HG02852 (cell line): ENCODE data around the gene GRIK5.
"Not testable (repeated sequence)": the region's sequence is repeated elsewhere in the genome, so short reads cannot be mapped to it uniquely, and the experiment has no call there.

Experiments used
- ATAC-seq: cut with Tn5 transposase; IDR thresholded peaks from one replicate; pipeline ENCODE4 v1.9.1; 2021; ENCODE audit warnings: mild to moderate bottlenecking, moderate library complexity; ENCODE audit not compliant: unreplicated experiment

Gene GRIK5

DNA sequence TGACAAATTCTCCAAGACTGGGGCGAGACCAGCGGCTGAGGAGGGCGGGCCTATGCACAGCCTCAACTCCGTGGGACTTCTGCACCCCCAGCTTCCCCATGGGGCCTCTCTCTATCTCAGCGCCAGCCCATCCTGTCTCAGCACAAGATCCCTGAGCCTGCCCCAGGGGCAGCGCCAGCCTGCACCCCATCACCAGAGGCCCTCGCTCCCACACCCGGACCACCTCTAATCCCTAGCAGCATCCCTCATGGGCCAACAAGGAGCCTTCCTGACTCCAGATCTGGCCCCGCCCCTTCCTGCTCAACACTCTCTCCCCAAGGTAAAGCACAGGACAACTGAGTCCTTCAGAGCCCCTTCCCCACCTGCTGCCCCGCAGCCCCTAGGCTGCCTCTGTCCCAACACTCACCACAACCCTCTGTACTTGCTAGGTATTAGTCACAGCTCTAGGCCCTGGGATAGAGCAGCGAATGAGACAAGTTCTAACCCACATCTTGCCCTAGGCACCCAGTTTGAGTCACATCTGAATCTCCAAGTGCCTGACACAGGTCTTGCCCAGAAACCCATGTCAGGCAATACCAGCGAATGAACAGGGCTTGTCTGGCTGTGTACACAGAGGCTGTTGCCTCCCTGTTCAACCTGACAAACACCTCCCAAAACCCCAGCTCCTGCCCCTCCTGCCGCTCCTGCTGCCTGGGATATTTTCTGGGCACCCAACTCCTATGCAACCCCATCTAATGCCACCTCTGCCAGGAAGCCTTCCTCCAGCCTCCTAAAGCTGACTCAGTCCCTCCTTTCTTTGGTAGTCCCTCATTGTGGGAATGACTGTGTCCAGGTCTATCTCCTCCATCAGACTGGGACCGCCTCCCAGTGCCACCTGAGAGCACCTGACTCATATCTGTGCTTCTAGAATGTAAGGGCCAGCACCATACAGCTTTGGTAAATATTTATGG is 18.6 kb downstream of the GRIK5 start:
- ATAC-seq: no peak

DNA sequence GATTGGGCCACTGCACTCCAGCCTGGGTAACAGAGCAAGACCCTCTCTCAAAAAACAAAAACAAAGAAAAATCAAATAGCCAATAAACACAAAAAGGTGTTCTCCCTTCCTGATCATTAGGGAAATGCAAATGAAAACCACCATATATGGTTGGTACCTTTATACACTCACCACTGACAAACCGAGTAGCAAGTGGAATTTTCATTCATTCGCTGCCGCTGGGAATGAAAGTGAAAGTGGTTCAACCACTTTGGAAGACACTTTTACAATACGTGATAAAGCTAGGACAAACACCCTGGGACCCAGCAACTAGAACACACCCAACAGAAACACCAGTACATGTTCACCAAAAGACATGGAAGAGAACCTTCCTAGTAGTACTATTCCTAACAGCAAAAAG is 21.0 kb downstream of the GRIK5 start:
- ATAC-seq: no peak

DNA sequence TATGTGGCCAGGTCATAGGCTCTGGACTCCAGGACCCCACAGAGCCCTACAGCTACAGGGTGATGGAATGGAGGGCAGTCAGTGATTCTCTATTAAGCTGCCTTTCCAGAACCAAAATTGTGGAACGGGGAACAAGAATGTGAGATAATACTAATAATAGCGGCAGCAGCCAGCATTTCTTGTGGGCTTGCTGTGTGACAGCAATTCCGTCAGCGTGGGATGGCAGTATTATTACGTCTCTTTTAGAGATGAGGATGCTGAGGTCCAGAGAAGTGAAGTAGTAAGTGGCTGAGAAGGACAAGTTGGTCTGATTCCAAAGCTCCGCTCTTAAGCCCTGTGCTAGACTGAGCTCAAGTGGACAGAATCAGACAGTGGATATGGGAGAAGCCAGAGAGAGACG is 24.4 kb downstream of the GRIK5 start:
- ATAC-seq: no peak

DNA sequence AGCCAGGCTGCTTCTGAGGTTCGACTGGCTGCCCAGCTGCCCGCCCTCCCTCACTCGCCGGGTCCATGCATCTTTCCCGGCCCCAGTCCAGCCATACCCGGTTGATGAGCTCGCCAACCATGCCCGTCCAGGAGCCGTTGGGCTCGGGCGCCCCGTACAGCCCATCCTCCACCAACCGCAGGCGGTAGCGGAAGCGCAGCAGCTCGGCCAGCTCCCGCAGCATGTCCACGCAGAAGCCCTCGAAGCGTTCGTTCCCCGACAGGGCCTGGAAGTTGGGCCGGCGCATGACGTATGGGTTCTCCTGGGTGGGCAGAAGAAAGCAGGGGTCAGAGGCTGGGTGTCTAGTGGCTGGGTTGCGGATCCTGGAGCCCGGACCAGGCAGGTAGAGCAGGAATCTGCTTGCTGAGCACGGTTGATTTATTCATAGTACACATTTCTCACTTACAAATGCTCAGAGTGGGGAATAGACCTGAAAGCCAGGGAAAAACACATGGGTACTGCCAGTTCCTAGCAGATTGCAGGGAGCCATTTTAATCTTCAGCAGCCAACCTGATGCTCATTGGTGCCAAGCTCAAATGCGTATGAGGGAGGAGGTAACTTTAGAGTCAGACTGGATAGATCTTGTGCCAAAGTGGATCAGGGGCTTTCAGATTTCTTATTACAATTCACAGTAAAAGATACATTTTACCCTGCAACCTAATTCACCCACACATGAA is 27.4 kb downstream of the GRIK5 start:
- no peak for ATAC-seq

DNA sequence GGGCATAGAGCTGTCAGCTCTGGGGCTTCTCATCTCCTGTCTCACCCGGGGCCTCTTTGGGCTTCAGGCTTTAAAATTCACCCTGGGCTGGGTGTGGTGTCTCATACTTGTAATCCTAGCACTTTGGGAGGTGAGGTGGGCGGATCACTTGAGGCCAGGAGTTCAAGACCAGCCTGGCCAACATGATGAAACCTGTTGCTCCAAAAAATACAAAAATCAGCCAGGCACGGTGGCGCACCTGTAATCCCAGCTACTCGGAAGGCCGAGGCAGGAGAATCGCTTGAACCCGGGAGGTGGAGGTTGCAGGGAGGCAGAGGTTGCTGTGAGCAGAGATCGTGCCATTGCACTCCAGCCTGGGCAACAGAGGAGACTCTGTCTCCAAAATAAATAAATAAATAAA is 29.5 kb downstream of the GRIK5 start:
- ATAC-seq: not testable (repeated sequence)

DNA sequence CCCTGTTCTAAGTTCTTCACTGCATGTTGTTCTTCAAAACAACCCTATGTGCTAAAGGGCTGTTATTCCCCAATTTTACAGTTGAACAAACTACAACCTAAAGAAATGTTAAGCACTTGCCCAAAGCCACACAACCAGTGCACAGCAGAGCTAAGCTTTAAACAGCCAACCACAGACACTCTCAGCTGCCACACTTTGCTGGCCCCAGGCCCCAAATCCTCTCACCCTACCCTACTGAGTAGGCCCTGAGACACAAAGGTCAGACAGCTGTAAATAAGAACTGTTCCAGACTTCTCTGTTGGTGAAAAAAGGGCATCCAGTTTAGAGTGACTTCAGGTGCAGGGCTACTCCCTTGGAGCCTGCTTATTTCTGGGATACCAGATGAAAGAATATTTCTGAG is 30.0 kb downstream of the GRIK5 start:
- ATAC-seq: no peak

DNA sequence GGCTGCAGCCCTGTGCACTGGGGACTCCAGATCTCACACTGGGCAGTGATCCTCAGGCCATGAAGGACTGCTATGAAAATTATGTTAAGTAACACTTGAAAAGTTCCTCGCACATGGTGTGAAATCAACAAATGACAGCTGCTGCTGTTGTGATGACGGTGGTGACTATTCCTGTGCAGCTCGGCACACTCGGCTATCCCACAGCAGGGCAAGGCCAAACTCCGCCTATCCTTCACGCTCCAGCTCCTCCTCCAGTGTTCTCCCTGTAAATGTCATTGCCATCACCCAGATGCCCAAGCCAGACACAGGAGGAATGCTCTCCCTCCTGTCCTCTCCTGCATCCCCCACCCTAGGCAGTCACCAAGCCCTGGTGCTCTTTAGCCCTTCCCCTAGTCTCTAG is 31.3 kb downstream of the GRIK5 start:
- ATAC-seq: no peak

DNA sequence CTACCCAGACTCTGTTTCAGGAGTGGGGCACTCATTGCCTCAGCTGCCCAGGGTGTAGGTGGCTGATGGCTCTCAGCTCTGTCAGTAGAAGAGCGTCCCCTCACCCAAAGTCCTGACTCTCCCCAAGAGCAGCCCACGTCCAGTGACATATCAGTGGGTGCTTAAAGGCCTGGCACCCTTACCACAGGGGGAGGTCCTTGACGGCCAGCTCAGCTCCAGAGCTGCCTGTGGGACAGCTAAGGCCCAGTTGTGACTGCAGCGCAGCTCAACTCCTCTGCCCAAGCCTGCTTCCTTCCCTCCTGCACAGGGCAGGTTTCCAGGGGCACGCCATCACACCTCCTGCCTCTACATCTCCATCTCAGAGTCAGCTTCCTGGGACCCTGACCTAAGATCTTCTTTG is 32.4 kb downstream of the GRIK5 start:
- ATAC-seq: no peak

DNA sequence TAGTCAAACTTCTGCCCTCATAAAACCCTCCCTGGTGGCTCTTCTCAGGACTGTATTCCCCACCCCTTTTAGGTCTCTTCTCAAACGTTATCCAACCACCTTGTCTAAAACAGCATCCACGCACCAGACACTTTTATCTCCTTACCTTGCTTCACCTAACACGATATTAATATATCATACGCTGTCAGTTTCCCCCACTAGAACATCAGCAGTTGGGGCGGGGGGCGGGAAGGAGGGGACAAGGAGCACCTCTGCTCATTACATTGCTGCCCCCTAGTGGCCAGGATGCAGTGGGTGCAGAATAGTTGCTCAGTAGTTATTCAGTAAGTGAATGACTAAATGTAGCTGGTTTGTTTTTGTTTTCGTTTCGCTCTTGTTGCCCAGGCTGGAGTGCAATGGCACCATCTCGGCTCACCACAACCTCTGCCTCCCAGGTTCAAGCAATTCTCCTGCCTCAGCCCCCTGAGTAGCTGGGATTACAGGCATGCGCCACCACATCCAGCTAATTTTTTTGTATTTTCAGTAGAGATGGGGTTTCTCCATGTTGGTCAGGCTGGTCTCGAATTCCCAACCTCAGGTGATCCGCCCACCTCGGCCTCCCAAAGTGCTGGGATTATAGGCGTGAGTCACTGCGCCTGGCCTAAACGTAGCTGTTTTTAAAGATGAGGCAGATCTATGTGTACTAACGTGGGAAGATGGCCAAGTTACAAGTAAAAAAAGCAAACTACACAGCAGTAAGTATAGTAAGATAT is 35.2 kb downstream of the GRIK5 start:
- ATAC-seq: not testable (repeated sequence)

DNA sequence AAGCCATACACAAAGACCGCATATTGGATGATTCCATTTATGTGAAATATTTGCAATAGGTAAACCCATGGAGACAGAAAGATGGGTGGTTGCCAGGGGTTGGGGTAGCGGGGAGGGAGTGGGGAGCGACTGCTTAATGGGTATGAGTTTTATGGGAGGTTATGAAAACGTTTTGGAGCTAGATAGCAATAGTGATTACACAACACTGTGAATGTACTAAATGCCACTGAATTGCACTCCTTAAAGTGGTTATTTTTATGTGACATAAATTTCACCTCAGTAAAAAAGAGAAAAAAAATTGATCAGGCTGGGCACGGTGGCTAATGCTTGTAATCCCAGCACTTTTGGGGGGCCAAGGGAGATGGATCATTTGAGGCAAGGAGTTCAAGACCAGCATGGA is 36.6 kb downstream of the GRIK5 start:
- no peak for ATAC-seq

DNA sequence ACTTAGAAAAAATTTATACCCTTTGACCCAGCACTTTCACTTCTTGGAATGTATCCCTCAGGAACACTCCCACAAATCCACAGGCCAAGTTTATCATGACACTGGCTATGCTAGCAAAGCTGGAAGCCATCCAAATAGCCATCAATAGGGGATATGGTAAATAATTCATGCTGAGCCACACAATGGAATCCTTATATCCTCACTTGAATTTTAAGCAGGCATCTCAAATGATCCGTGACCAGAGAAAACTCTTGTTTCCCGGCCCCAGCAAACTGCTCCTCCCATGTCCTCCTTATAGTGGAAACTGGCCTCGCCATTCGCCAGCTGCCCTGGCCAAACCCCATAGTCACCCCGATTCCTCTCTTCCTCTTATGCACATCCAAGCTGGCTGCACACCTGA is 37.6 kb downstream of the GRIK5 start:
- no peak for ATAC-seq

DNA sequence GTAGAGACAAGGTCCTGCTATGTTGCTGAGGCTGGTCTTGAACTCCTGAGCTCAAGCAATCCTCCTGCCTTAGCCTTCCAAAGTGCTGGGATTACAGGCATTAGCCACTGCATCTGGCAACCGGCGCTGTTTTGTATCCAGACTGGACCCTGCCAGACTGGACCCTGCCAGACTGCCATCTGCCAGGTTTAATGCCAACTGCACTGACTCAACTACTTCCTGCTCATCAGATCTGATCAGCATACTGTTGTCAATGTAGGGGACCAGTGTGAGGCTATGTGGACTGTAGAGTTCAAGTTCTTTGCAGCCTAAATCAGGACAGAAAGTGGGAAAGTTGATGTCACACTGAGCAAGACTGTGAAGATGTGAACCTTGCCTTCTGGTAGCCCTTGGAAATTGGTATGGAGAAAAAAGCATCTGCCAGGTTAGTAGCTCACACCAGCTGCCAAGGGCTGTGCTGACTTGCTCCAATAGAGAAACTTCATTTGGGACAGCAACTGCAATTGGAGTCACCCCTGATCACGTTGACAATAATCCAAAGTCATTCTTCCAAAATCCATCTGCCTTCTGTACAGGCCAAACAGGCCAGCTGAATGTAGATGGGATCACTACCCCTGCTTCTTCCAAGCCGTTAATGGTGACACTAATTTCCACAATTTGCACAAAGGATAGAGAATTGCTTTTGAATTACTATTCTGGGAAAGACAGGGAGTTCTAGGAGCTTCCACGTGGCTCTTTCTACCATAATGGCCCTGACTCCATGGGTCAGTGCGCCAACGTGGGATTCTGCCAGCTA is 39.2 kb downstream of the GRIK5 start:
- no peak for ATAC-seq

DNA sequence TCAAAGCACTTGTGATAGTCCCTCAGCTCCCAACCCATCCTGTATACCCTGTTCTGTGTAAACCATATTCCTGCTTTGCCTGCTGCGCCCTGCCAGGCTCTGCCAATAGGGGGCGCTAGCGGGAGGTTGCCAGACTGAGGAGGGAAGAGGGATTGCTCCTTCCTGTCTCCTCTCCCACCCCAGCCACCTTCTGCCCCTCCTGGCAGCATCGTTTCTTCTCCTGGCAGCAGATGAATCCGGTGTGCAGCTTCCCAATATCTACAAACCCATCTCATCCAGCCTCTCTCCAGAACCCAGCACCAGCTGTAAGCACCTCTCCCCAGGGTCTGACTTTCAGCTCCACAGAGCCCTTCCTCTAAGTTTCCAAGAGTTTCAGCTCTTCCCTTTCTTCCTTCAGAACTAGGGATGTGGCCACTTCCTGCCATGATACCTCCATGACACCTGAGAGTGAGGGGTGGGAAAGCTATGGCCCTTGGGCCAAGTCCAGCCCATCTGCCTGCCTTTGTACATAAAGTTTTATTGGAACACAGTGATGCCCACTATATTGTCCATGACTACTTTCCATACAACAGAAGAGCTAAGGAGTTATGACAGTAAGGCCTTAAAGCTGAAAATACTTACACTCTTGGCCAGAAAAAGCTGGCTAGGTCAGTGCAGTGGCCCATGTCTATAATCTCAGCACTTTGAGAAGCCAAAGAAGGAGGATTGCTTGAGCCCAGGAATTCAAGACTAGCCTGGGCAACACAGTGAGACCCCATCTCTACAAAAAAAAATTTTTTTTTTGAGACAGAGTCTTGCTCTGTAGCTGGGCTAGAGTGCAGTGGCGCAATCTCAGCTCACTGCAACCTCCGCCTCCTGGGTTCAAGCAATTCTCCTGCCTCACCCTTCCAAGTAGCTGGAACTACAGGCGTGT is 41.4 kb downstream of the GRIK5 start:
- ATAC-seq: no peak

DNA sequence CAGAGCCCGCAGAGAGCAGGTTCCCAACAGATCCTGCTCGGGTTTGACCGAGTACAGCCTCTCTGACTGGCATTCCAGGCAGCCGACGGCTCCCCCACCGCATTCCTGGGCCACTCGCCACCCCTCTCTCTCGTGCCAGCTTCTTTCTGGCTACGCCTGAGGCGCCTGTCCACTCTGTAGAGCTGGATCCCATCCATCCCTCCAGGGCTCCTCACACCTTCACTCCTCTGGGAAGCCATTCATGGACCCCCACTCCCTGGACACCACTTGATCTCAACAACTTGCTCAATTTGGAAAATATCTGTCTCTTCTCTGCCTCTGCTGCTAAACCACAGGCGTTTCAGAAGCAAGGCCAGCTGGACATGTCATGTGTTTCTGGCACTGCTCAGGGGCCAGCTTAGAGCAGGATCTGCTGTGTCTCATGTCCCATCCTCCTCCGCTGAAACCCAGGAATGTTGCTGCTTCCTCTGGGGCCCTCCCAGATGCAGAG is 45.3 kb downstream of the GRIK5 start:
- ATAC-seq: no peak

DNA sequence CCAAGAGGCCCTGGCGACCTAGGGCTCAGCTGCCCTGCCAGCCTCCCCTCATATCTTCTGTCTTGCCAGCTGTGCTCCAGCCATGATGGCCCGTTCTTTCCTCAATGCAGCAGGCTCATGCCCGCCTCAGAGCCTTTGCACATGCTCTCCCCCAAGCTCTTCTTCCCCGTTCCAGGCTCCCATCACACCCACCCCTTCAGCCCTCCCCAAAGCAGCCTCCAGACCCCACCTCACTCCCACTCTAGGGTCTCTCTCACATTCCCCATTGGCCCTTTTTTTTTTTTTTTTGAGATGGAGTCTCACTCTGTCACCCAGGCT is 46.1 kb downstream of the GRIK5 start:
- ATAC-seq: no peak

DNA sequence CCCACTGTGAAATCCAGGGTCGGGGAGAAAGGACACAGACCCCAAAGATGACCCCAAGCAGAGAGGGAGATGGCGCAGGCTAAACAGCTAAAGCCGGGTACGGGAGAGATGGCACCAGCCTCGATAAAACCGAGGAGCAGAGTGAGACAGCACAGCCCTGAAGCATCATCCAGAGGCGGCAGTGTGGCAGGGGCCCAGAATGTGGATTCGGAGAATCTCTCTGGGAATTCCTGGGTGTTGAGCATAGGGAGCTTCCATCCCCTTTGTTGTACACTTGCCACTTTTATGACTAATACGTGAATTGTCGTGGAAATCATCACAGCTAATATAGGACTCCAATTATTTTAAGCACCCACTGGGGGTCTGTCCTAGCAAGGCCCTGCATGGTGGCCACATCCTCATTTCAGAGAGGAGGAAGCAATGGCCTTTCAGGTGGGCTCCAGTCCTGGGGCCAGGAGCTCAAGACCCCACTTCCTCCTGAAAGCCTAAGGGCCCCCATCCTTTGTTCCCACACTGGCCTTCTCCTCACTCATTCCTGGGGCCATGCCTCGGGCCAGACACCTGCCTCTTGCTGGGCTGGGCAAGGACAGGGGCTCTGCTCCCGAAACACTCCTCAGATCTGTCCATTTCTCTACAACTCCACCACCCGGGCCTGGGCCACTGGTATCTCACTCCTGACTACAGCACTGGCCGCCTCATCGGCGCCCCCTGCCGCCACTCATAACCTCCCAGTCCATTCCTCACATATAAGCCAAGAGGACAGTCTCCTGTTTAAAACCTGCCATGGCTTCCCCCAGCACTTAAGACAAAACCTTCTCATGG is 46.7 kb downstream of the GRIK5 start:
- no peak for ATAC-seq

DNA sequence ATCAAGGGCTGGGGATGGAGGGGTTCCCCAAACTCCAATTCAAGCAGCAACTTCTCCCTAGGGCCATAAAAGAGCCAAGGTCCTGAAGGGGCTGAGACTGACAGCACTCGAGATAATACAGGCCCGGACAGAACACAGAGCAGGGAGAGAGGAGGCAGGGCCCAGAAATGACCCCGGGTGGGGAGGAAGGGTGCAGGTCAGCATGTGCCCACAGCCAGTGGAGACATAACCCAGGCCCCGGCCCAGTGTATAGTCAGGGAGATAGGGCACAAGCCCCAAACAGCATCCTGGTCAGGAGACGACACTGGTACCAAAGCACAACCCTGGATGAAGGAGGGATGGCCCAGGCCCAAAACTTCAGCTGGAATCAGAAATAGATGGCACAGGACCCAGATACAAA is 47.4 kb downstream of the GRIK5 start:
- ATAC-seq: no peak

DNA sequence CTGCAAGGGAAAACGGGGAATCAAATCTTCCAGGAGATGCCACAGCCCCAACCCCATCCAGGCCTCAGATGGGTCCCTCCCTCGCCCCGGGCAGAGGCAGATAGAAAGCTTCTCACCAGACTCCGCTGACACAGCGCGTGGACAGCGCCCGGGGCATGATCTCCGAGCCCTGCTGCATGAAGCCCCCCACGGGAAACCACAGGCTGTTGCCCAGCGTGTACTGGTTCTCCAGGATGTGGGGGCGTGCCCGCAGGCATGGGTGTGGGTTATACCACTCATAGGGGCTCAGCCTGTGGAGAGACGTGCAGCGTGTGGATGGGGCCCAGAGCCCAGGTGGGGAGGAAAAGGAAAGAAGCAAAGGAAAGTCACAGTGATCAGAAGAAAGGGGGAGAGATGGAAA is 48.8 kb downstream of the GRIK5 start:
- no peak for ATAC-seq
